Stimulated activated CD4-positive, alpha-beta T cell treated with anti-CD3 and anti-CD28 coated beads, TNF-alpha, amount 100 ng/mL, for 1 hour (primary cell): ENCODE results near the gene CTSZ.
"Not testable (repeated sequence)": the region's sequence is repeated elsewhere in the genome, so short reads cannot be mapped to it uniquely, and the experiment has no call there.

Experiments
- DNase-seq, 3 donors: peaks; one replicate each; pipeline ENCODE4 v3.0.0-alpha.2; 2020; ENCODE audit warnings: low read depth in 3 of 3, low spot score in 1 of 3

The CTSZ gene

GRCh38 chr20:58982406-58983114, 24.5 kb downstream of the CTSZ start:
- no peak for DNase-seq

GRCh38 chr20:58981628-58982364, 25.3 kb downstream of the CTSZ start:
- no peak for DNase-seq

GRCh38 chr20:58980711-58981627, 26.1 kb downstream of the CTSZ start, which contains the start of gene NELFCD:
NELFCD (plus strand) TSS chr20:58981256; CDS start chr20:58981310, 54 bp downstream.
- DNase-seq: peak; percentile 70 to 94 (median 83)

GRCh38 chr20:58978351-58979190, 28.5 kb downstream of the CTSZ start:
- DNase-seq: no peak

GRCh38 chr20:58976061-58976730, 30.9 kb downstream of the CTSZ start:
- no peak for DNase-seq

GRCh38 chr20:58975353-58975752, 31.7 kb downstream of the CTSZ start:
- no peak for DNase-seq

- DNase-seq: no peak
Measured at GRCh38 chr20:58973866-58974265, 33.2 kb downstream of the CTSZ start.

- no peak for DNase-seq
Measured at GRCh38 chr20:58973179-58973578, 33.9 kb downstream of the CTSZ start.

GRCh38 chr20:58971429-58971828, 35.6 kb downstream of the CTSZ start:
- DNase-seq: no peak

GRCh38 chr20:58970146-58970545, 36.9 kb downstream of the CTSZ start:
- DNase-seq: no peak

GRCh38 chr20:58969439-58969838, 37.6 kb downstream of the CTSZ start:
- no peak for DNase-seq

- no peak for DNase-seq
Measured at GRCh38 chr20:58967652-58968429, 39.2 kb downstream of the CTSZ start.

- DNase-seq: no peak
Measured at GRCh38 chr20:58965270-58966064, 41.6 kb downstream of the CTSZ start.

GRCh38 chr20:58963922-58964321, 43.1 kb downstream of the CTSZ start:
- DNase-seq: not testable (repeated sequence)

- no peak for DNase-seq
Measured at GRCh38 chr20:58963060-58963584, 43.9 kb downstream of the CTSZ start.

- no peak for DNase-seq
Measured at GRCh38 chr20:58959652-58960051, 47.4 kb downstream of the CTSZ start.

GRCh38 chr20:58956078-58956477, 51.0 kb downstream of the CTSZ start:
- DNase-seq: no peak

GRCh38 chr20:58953050-58953449, 54.0 kb downstream of the CTSZ start:
- no peak for DNase-seq
